ENCODE measurements around the gene MUC13.

Gene MUC13

GRCh38 chr3:124935264-124935663 is 713 bp upstream of the MUC13 start:
- H2BK15ac ChIP-seq (ENCODE audit: low read depth, poor library complexity, severe bottlenecking): no peak overlapping the region
- no peak overlapping the region for H2BK5ac ChIP-seq (ENCODE audit: low read depth, low read length, poor library complexity, severe bottlenecking)
- peaks cover 0 to 9% of the 10 kb centered on the region in 2 experiments for H3K27me3 ChIP-seq (ENCODE audit: control insufficient read depth in 1 of 2, insufficient read depth in 1 of 2, low read length in 2 of 2)
- H3K23ac ChIP-seq (ENCODE audit: low read length in 2 of 2): no peak overlapping the region
- no peaks in the 10 kb centered on the region for H3K9me3 ChIP-seq (ENCODE audit: control insufficient read depth, low read length)
- H3K79me1 ChIP-seq (replicated peaks; ENCODE audit: low read length, poor library complexity, severe bottlenecking): no peaks in the 10 kb centered on the region
- no peak overlapping the region for H3K14ac ChIP-seq (ENCODE audit: low read length in 2 of 2)
- no peak overlapping the region for H4K8ac ChIP-seq (ENCODE audit: low read length)
- no peak overlapping the region for H4K91ac ChIP-seq (ENCODE audit: low read length)
- no peak overlapping the region for H2BK120ac ChIP-seq (ENCODE audit: low read depth, low read length)
- H3K18ac ChIP-seq (ENCODE audit: low read depth in 1 of 2, low read length in 2 of 2): no peak overlapping the region
- no peaks in the 10 kb centered on the region for H3K36me3 ChIP-seq (ENCODE audit: control insufficient read depth in 1 of 2, insufficient read depth in 2 of 2, low read depth in 1 of 2, low read length in 2 of 2)
- H2AK5ac ChIP-seq (ENCODE audit: low read length, severe bottlenecking): no peak overlapping the region
- H3K27ac ChIP-seq (ENCODE audit: low read length, poor library complexity, severe bottlenecking): no peak overlapping the region
- H2AFZ ChIP-seq (ENCODE audit: low read depth, low read length): no peak overlapping the region
- no peak overlapping the region for H3K4me2 ChIP-seq (ENCODE audit: low read length, poor library complexity, severe bottlenecking)
- H3K4me1 ChIP-seq (ENCODE audit: control insufficient read depth, insufficient read depth, low read depth, low read length): no peaks in the 10 kb centered on the region
- no peak overlapping the region for H2BK12ac ChIP-seq (ENCODE audit: low read length in 2 of 2)
- DNase-seq: no peak
- H3K4me3 ChIP-seq (ENCODE audit: insufficient read depth in 1 of 2, low read depth in 1 of 2, low read length in 2 of 2): no peak overlapping the region
- H3K4ac ChIP-seq (ENCODE audit: low read depth in 1 of 2, low read length in 2 of 2): no peak overlapping the region
- no peak overlapping the region for H3K9ac ChIP-seq (ENCODE audit: low read length)

GRCh38 chr3:124928333-124929202 is 6.0 kb downstream of the MUC13 start:
- Histone ChIP-seq H3K27ac (ENCODE audit: low read length, poor library complexity, severe bottlenecking) (no peak overlapping the region), H2BK5ac (ENCODE audit: low read depth, low read length, poor library complexity, severe bottlenecking) (no peak overlapping the region), H2BK15ac (ENCODE audit: low read depth, poor library complexity, severe bottlenecking) (no peak overlapping the region), H3K27me3 (ENCODE audit: control insufficient read depth in 1 of 2, insufficient read depth in 1 of 2, low read length in 2 of 2) (peaks cover 0 to 9% of the 10 kb centered on the region in 2 experiments), H2BK120ac (ENCODE audit: low read depth, low read length) (no peak overlapping the region), H3K79me1 (replicated peaks; ENCODE audit: low read length, poor library complexity, severe bottlenecking) (no peaks in the 10 kb centered on the region), H3K9me3 (ENCODE audit: control insufficient read depth, low read length) (no peaks in the 10 kb centered on the region), H2BK12ac (ENCODE audit: low read length in 2 of 2) (no peak overlapping the region), H3K36me3 (ENCODE audit: control insufficient read depth in 1 of 2, insufficient read depth in 2 of 2, low read depth in 1 of 2, low read length in 2 of 2) (no peaks in the 10 kb centered on the region), H3K14ac (ENCODE audit: low read length in 2 of 2) (no peak overlapping the region), H3K4me3 (ENCODE audit: insufficient read depth in 1 of 2, low read depth in 1 of 2, low read length in 2 of 2) (no peak overlapping the region), H3K4me2 (ENCODE audit: low read length, poor library complexity, severe bottlenecking) (no peak overlapping the region), H2AFZ (ENCODE audit: low read depth, low read length) (no peak overlapping the region), H2AK5ac (ENCODE audit: low read length, severe bottlenecking) (no peak overlapping the region), H4K91ac (ENCODE audit: low read length) (no peak overlapping the region), H3K18ac (ENCODE audit: low read depth in 1 of 2, low read length in 2 of 2) (no peak overlapping the region), H3K23ac (ENCODE audit: low read length in 2 of 2) (no peak overlapping the region), H4K8ac (ENCODE audit: low read length) (peak overlapping the region; percentile 50), H3K4me1 (ENCODE audit: control insufficient read depth, insufficient read depth, low read depth, low read length) (no peaks in the 10 kb centered on the region), H3K9ac (ENCODE audit: low read length) (no peak overlapping the region), H3K4ac (ENCODE audit: low read depth in 1 of 2, low read length in 2 of 2) (no peak overlapping the region)
- WGBS: 40% methylated on average over 1 of the region's 4 CpGs
- DNase-seq: peak; percentile 69

GRCh38 chr3:124927574-124928045 is 6.9 kb downstream of the MUC13 start:
- H4K8ac ChIP-seq (ENCODE audit: low read length): no peak overlapping the region
- H3K36me3 ChIP-seq (ENCODE audit: control insufficient read depth in 1 of 2, insufficient read depth in 2 of 2, low read depth in 1 of 2, low read length in 2 of 2): no peaks in the 10 kb centered on the region
- H4K91ac ChIP-seq (ENCODE audit: low read length): no peak overlapping the region
- no peak overlapping the region for H2AK5ac ChIP-seq (ENCODE audit: low read length, severe bottlenecking)
- no peak overlapping the region for H2BK5ac ChIP-seq (ENCODE audit: low read depth, low read length, poor library complexity, severe bottlenecking)
- H3K14ac ChIP-seq (ENCODE audit: low read length in 2 of 2): no peak overlapping the region
- H3K4ac ChIP-seq (ENCODE audit: low read depth in 1 of 2, low read length in 2 of 2): no peak overlapping the region
- H2BK15ac ChIP-seq (ENCODE audit: low read depth, poor library complexity, severe bottlenecking): no peak overlapping the region
- H3K9ac ChIP-seq (ENCODE audit: low read length): no peak overlapping the region
- H3K79me1 ChIP-seq (replicated peaks; ENCODE audit: low read length, poor library complexity, severe bottlenecking): no peaks in the 10 kb centered on the region
- H3K23ac ChIP-seq (ENCODE audit: low read length in 2 of 2): no peak overlapping the region
- peaks cover 0 to 5% of the 10 kb centered on the region in 2 experiments for H3K27me3 ChIP-seq (ENCODE audit: control insufficient read depth in 1 of 2, insufficient read depth in 1 of 2, low read length in 2 of 2)
- no peak overlapping the region for H2BK120ac ChIP-seq (ENCODE audit: low read depth, low read length)
- no peak overlapping the region for H3K18ac ChIP-seq (ENCODE audit: low read depth in 1 of 2, low read length in 2 of 2)
- H2AFZ ChIP-seq (ENCODE audit: low read depth, low read length): no peak overlapping the region
- whole genome bisulfite sequencing: 98% methylated on average over 2 of the region's 2 CpGs
- no peaks in the 10 kb centered on the region for H3K9me3 ChIP-seq (ENCODE audit: control insufficient read depth, low read length)
- DNase-seq: no peak
- no peaks in the 10 kb centered on the region for H3K4me1 ChIP-seq (ENCODE audit: control insufficient read depth, insufficient read depth, low read depth, low read length)
- H2BK12ac ChIP-seq (ENCODE audit: low read length in 2 of 2): no peak overlapping the region
- no peak overlapping the region for H3K4me3 ChIP-seq (ENCODE audit: insufficient read depth in 1 of 2, low read depth in 1 of 2, low read length in 2 of 2)
- no peak overlapping the region for H3K27ac ChIP-seq (ENCODE audit: low read length, poor library complexity, severe bottlenecking)
- no peak overlapping the region for H3K4me2 ChIP-seq (ENCODE audit: low read length, poor library complexity, severe bottlenecking)

DNA sequence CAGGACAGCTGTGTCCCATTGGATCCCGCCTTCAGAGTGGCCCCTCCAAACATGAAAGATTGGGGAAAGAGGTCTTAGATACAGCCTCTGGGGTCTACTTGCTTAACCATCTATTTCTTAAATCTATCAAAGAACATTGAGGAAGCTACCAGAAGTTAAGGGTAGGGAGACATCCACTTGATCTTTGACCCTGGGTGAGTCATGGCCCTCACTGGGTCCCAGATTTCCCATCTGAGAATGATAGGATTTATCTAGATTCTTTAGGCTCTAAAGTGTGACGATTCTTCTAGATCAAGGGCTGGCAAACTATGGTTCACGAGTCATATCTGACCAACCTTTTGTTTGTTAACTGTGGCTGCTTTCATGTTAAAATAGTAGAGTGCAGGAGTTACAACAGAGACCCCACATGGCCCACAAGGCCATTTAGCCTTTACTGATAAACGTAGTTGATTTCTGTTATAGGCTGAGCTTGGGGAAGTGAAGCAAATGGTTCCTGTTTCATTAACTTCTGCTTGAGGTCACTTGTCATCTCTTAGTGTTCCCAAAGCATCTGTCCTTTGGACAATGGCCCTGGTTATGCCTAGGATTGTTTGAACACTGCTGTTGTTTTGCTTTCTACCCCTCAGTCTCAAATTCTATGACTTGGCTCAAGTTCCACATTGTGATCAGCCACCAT is 8.0 kb downstream of the MUC13 start:
- Histone ChIP-seq H2AFZ (ENCODE audit: low read depth, low read length) (no peak overlapping the region), H3K4me2 (ENCODE audit: low read length, poor library complexity, severe bottlenecking) (no peak overlapping the region), H3K79me1 (replicated peaks; ENCODE audit: low read length, poor library complexity, severe bottlenecking) (no peaks in the 10 kb centered on the region), H2BK5ac (ENCODE audit: low read depth, low read length, poor library complexity, severe bottlenecking) (no peak overlapping the region), H3K4me1 (ENCODE audit: control insufficient read depth, insufficient read depth, low read depth, low read length) (no peaks in the 10 kb centered on the region), H3K9ac (ENCODE audit: low read length) (no peak overlapping the region), H3K27ac (ENCODE audit: low read length, poor library complexity, severe bottlenecking) (no peak overlapping the region), H2AK5ac (ENCODE audit: low read length, severe bottlenecking) (no peak overlapping the region), H3K9me3 (ENCODE audit: control insufficient read depth, low read length) (no peaks in the 10 kb centered on the region), H4K91ac (ENCODE audit: low read length) (no peak overlapping the region), H3K27me3 (ENCODE audit: control insufficient read depth in 1 of 2, insufficient read depth in 1 of 2, low read length in 2 of 2) (peaks cover 0 to 3% of the 10 kb centered on the region in 2 experiments), H3K4ac (ENCODE audit: low read depth in 1 of 2, low read length in 2 of 2) (no peak overlapping the region), H3K18ac (ENCODE audit: low read depth in 1 of 2, low read length in 2 of 2) (no peak overlapping the region), H3K4me3 (ENCODE audit: insufficient read depth in 1 of 2, low read depth in 1 of 2, low read length in 2 of 2) (no peak overlapping the region), H2BK15ac (ENCODE audit: low read depth, poor library complexity, severe bottlenecking) (no peak overlapping the region), H3K36me3 (ENCODE audit: control insufficient read depth in 1 of 2, insufficient read depth in 2 of 2, low read depth in 1 of 2, low read length in 2 of 2) (no peaks in the 10 kb centered on the region), H3K23ac (ENCODE audit: low read length in 2 of 2) (no peak overlapping the region), H3K14ac (ENCODE audit: low read length in 2 of 2) (no peak overlapping the region), H2BK12ac (ENCODE audit: low read length in 2 of 2) (no peak overlapping the region), H4K8ac (ENCODE audit: low read length) (no peak overlapping the region), H2BK120ac (ENCODE audit: low read depth, low read length) (no peak overlapping the region)
- WGBS: 76% methylated on average over 4 of the region's 4 CpGs
- no peak for DNase-seq
